Measurements from ENCODE around the gene RUFY3. TPM values are rescaled to one million over a fixed set of nuclear protein-coding genes. Genes with fewer than 3 reads are reported as not detected.
"Not testable (repeated sequence)": the region's sequence is repeated elsewhere in the genome, so short reads cannot be mapped to it uniquely, and the experiment has no call there.

The RUFY3 gene
- total and polyA plus RNA-seq, 9 of the 15 experiments (the other 6 are each of a cell fraction or from before 2014, with no cell fraction given), result 4.2 to 31.1 (median 21.5) TPM

DNA sequence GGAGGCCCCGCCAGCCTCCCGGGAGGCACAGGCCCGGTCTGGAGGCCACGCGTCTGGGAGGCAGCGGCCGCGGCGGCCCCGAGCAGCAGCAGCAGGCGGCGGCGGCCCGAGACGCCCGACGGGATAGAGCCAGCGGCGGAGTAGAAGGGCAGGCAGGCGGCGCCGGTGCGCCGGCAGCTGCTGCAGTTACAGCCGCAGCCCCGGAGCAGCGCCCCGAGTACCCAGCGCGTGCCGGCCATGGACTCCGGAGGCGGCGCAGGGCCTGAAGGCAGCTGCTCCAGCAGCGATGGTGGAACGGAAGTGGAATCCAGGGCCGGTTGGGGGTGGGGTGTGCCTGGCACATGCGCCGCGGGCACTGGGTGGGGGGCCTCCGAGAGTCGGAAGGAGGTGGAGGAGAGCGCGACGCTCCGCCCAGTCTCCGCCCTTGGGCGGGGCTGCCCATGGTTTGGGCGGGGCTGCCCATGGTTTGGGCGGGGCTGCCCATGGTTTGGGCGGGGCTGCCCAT is 117.9 kb downstream of the RUFY3 start, which contains the start of gene GRSF1 (continued):
- no peak for TF ChIP-seq ZSCAN32 (CRISPR knock-in tag; IDR thresholded peaks at IDR 0.05)
- no peak for TF ChIP-seq NCOA1 (IDR thresholded peaks at IDR 0.05; ENCODE audit: low read depth)

DNA sequence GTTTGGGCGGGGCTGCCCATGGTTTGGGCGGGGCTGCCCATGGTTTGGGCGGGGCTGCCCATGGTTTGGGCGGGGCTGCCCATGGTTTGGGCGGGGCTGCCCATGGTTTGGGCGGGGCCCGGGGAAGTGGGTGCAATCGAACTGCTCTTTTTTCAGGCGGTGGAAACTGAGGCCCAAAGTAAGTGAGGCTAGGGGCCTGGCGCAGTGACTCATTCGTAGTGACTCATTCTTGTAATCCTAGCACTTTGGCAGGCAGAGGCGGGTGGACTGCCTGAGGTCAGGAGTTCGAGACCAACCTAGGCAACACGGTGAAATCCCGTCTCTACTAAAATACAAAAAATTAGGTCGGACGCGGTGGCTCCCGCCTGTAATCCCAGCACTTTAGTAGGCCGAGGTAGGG is 118.4 kb downstream of the RUFY3 start:
- Histone ChIP-seq H3K4me3 (peak overlapping the region; percentile 24; the same call in 1 of the 2 replicates), H2AFZ (ENCODE audit: low read depth, low read length) (peak overlapping the region; percentile 98), H3K9me1 (ENCODE audit: control insufficient read depth, insufficient read depth, low read length) (peaks cover 10% of the 10 kb centered on the region), H3K79me2 (ENCODE audit: control insufficient read depth, insufficient read depth, low read length) (peaks cover 43% of the 10 kb centered on the region), H3K4me2 (ENCODE audit: insufficient read depth, low read length) (peak overlapping the region; percentile 64), H3K4me1 (replicated peaks in 1 of 2; ENCODE audit: control insufficient read depth in 2 of 2, insufficient read depth in 2 of 2, low read length in 2 of 2) (peaks cover 15 to 18% of the 10 kb centered on the region in 2 experiments), H3K36me3 (ENCODE audit: control insufficient read depth, insufficient read depth, low read length) (peaks cover 19% of the 10 kb centered on the region; the same call in 2 of the 3 replicates), H4K20me1 (replicated peaks; ENCODE audit: control insufficient read depth, insufficient read depth, low read length) (peaks cover 16% of the 10 kb centered on the region), H3K27ac (ENCODE audit: extremely low read depth, low read depth, low read length) (peak overlapping the region; percentile 64; the same call in 2 of the 3 replicates), H3K9ac (ENCODE audit: insufficient read depth in 1 of 2, low read depth in 2 of 2, low read length in 2 of 2) (peak overlapping the region; percentile 38 to 84; a peak in 2 of 4 replicates)
- in situ Hi-C loops (cut with MboI); H3K27me3 ChIP-seq (ENCODE audit: control insufficient read depth in 2 of 2, insufficient read depth in 2 of 2, low read length in 2 of 2); H3K9me3 ChIP-seq (replicated peaks; ENCODE audit: control insufficient read depth, insufficient read depth, low read depth, low read length); CTCF ChIA-PET (ENCODE audit: low intra/inter-chr PET ratio); TF ChIP-seq JUN (CRISPR knock-in tag; IDR thresholded peaks at IDR 0.05; ENCODE audit: borderline replicate concordance): not testable (repeated sequence)
- DNase-seq (ENCODE audit: extremely low read depth in 1 of 4, low spot score in 3 of 4) (peak; percentile 77 to 84 (median 78)), FAIRE-seq (peak; percentile 55), ATAC-seq (peak; percentile 20)
- POLR2A ChIA-PET, result interaction anchor here (0.9 to 1.1 kb wide), 3 partner anchors 9 to 136 kb away, joined by 3 to 4 read pairs (median 4); no protein-coding TSS in a partner anchor
- intact Hi-C loops (cut with micrococcal nuclease), result loop anchor here (1.0 kb wide), 1 partner anchor 63 kb away; no protein-coding TSS in a partner anchor
- WGBS (ENCODE audit: insufficient coverage, low coverage, missing lambda C conversion rate), result 4% methylated on average over 12 of the region's 20 CpGs
- BruUV-seq (replicated peaks), result TSS peak; percentile 49
- 0 out of 2 replicates have a peak, but pooled peaks have one; percentile 13 for TF ChIP-seq OTX1 (CRISPR knock-in tag; IDR thresholded peaks at IDR 0.05)
- peak; percentile 93 for TF ChIP-seq SP1 (CRISPR knock-in tag; IDR thresholded peaks at IDR 0.05)
- TF ChIP-seq, protein P1, sequence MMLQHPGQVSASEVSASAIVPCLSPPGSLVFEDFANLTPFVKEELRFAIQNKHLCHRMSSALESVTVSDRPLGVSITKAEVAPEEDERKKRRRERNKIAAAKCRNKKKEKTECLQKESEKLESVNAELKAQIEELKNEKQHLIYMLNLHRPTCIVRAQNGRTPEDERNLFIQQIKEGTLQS (IDR thresholded peaks at IDR 0.05), result peak; percentile 98
- TF ChIP-seq, protein P1 (CRISPR knock-in tag; conservative IDR thresholded peaks at IDR 0.05), result peak; percentile 80; the same call in 1 of the 2 replicates
- peak; percentile 68; the same call in 1 of the 2 replicates for TF ChIP-seq CC2D1A (IDR thresholded peaks at IDR 0.05)
- TF ChIP-seq JUN (IDR thresholded peaks at IDR 0.05; ENCODE audit: borderline replicate concordance, low read depth, low read length), result peak; percentile 98
- TF ChIP-seq, protein P2, sequence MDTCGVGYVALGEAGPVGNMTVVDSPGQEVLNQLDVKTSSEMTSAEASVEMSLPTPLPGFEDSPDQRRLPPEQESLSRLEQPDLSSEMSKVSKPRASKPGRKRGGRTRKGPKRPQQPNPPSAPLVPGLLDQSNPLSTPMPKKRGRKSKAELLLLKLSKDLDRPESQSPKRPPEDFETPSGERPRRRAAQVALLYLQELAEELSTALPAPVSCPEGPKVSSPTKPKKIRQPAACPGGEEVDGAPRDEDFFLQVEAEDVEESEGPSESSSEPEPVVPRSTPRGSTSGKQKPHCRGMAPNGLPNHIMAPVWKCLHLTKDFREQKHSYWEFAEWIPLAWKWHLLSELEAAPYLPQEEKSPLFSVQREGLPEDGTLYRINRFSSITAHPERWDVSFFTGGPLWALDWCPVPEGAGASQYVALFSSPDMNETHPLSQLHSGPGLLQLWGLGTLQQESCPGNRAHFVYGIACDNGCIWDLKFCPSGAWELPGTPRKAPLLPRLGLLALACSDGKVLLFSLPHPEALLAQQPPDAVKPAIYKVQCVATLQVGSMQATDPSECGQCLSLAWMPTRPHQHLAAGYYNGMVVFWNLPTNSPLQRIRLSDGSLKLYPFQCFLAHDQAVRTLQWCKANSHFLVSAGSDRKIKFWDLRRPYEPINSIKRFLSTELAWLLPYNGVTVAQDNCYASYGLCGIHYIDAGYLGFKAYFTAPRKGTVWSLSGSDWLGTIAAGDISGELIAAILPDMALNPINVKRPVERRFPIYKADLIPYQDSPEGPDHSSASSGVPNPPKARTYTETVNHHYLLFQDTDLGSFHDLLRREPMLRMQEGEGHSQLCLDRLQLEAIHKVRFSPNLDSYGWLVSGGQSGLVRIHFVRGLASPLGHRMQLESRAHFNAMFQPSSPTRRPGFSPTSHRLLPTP (IDR thresholded peaks at IDR 0.05; ENCODE audit: borderline replicate concordance, extremely low read depth, insufficient read length), result peak; percentile 79
- peak; percentile 98 for TF ChIP-seq JUND (IDR thresholded peaks at IDR 0.05; ENCODE audit: borderline replicate concordance, low read depth, low read length)
- peak; percentile 96 for TF ChIP-seq JUND (tag; IDR thresholded peaks at IDR 0.05; ENCODE audit: borderline replicate concordance, low read depth, low read length)
- peak; percentile 96 for TF ChIP-seq ADNP (tag; IDR thresholded peaks at IDR 0.05)
- peak; percentile 65 for TF ChIP-seq ATF7 (IDR thresholded peaks at IDR 0.05)

All from K562 (cell line).